HepG2 (cell line): ENCODE results near the gene PSMC4. TPM values are rescaled to one million over a fixed set of nuclear protein-coding genes. Genes with fewer than 3 reads are reported as not detected.
A peak's percentile ranks its signal among the peaks of the same experiment; 100 is the strongest.

Source experiments
- AGO1 ChIP-seq: fragments of 200-400 bp; formaldehyde crosslinking; IDR thresholded peaks from 2 replicates; pipeline ENCODE4 v1.6.1; 2017; ENCODE audit warnings: mild to moderate bottlenecking, low read depth, low read length, moderate library complexity; ENCODE audit not compliant: poor library complexity, severe bottlenecking
- HINFP ChIP-seq: sonication (generic); formaldehyde crosslinking; IDR thresholded peaks from 2 replicates; pipeline ENCODE4 v1.4.0; 2020; ENCODE audit warnings: low read depth, mild to moderate bottlenecking, missing genetic modification reagents
- MAZ ChIP-seq, 2 experiments: sonication (generic) in 1 of 2; formaldehyde crosslinking in 1 of 2; IDR thresholded peaks; 2 replicates each; pipeline versions ENCODE4 v1.5.0 to v1.6.1; 2012 to 2020; ENCODE audit warnings: low read depth in 2 of 2, mild to moderate bottlenecking in 2 of 2, borderline replicate concordance in 1 of 2, improper control_type of control experiment in 1 of 2, low read length in 1 of 2, missing genetic modification reagents in 1 of 2, moderate library complexity in 1 of 2
- RBM39 ChIP-seq: fragments of 200-400 bp; formaldehyde crosslinking; IDR thresholded peaks from one replicate; pipeline ENCODE4 v1.6.1; 2018; ENCODE audit warnings: antibody characterized with exemption, mild to moderate bottlenecking, low read depth, low read length; ENCODE audit not compliant: poor library complexity, severe bottlenecking
- ZNF407 ChIP-seq: sonication (generic); formaldehyde crosslinking; IDR thresholded peaks from one replicate; pipeline ENCODE4 v1.5.1; 2020; ENCODE audit warnings: mild to moderate bottlenecking, missing genetic modification reagents; ENCODE audit errors: not compliant biosample characterization
- ZNF850 ChIP-seq: sonication (generic); formaldehyde crosslinking; conservative IDR thresholded peaks from 2 replicates; pipeline ENCODE4 v1.9.0; 2021; ENCODE audit warnings: mild to moderate bottlenecking, missing genetic modification reagents
- polyA plus RNA-seq, 8 experiments: library from polyadenylated mRNA; depleted of rRNA in 3 of 8; stranded (reverse) in 7 of 8; unstranded in 1 of 8; fragments of >200 nt; fragmentation: Illumina TruSeq in 4 of 8; extraction: Trizol in 4 of 8; gene quantifications; 2 replicates each; pipeline versions ENCODE4 v1.2.1 to v1.2.3, GENCODE V29; 2011 to 2016; ENCODE audit warnings: low read depth in 4 of 8, missing spikeins in 1 of 8, mixed read lengths in 1 of 8; ENCODE audit not compliant: insufficient read depth in 1 of 8
- total RNA-seq, 5 experiments: library from RNA; depleted of rRNA; stranded (reverse); fragments of >200 nt; fragmentation: Illumina TruSeq; extraction: Trizol; gene quantifications; 2 replicates each; pipeline ENCODE4 v1.2.3, GENCODE V29; 2016; ENCODE audit warnings: low read depth in 1 of 5
- TF ChIP-seq, protein P1 (sequence below): sonication (generic); formaldehyde crosslinking; IDR thresholded peaks from 2 replicates; pipeline ENCODE4 v1.5.1; 2020; ENCODE audit warnings: missing genetic modification reagents, mild to moderate bottlenecking, borderline replicate concordance

The PSMC4 gene
- total and polyA plus RNA-seq, 2 of the 13 experiments (the other 11 are each of a cell fraction or from before 2014, with no cell fraction given), result 49.9 to 160 TPM

DNA sequence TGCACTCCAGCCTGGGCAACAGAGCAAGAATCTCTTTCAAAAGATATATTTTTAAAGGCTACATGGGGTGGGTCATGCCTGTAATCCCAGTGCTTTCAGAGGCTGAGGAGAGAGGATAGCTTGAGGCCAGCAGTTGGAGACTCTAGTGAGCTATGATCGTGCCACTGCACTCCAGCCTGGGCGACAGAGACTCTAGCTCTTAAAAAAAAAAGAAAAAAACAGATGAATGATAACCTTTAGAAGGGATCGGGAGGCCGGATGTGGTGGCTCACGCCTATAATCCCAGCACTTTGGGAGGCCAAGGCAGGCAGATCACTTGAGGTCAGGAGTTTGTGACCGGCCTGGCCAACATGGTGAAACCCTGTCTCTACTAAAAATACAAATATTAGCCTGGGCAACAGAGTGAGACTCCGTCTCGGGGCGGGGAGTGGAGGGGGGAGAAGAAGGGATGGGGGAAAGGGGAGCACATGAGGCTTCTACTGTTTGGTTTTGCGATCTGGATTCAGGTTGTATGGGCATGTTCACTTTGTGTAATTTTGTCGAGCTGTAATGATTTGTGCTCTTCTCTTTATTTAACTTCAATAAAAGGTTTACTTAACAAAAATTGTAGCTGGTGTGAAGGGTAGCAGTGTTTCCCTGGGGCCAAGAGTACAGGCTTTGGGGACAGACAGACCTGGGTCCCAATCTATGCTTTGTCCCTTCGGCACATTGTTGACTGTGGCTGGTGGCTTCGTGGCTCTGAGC lies 1.1 kb upstream of the PSMC4 start (continued):
- TF ChIP-seq ZNF407 (CRISPR knock-in tag) (no peak), HINFP (CRISPR knock-in tag) (no peak), RBM39 (no peak), ZNF850 (CRISPR knock-in tag) (peak; percentile 68; the same call in 1 of the 2 replicates), AGO1 (no peak), MAZ (IDR thresholded peaks at IDR 0.05; ENCODE audit: borderline replicate concordance, low read depth, low read length) (no peak), MAZ (CRISPR knock-in tag; IDR thresholded peaks at IDR 0.05; ENCODE audit: low read depth) (0 out of 2 replicates have a peak, but pooled peaks have one; percentile 29)
- TF ChIP-seq, protein P1, sequence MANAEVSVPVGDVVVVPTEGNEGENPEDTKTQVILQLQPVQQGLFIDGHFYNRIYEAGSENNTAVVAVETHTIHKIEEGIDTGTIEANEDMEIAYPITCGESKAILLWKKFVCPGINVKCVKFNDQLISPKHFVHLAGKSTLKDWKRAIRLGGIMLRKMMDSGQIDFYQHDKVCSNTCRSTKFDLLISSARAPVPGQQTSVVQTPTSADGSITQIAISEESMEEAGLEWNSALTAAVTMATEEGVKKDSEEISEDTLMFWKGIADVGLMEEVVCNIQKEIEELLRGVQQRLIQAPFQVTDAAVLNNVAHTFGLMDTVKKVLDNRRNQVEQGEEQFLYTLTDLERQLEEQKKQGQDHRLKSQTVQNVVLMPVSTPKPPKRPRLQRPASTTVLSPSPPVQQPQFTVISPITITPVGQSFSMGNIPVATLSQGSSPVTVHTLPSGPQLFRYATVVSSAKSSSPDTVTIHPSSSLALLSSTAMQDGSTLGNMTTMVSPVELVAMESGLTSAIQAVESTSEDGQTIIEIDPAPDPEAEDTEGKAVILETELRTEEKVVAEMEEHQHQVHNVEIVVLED, result no peak
